HG02571 (cell line): ENCODE measurements around the gene ARHGEF2.
"Not testable (repeated sequence)": the region's sequence is repeated elsewhere in the genome, so short reads cannot be mapped to it uniquely, and the experiment has no call there.

ENCODE experiments used
- ATAC-seq: cut with Tn5 transposase; IDR thresholded peaks from one replicate; pipeline ENCODE4 v1.9.1; 2021; ENCODE audit warnings: mild to moderate bottlenecking, moderate library complexity; ENCODE audit not compliant: unreplicated experiment

ARHGEF2 gene

GRCh38 chr1:155993595-155993994, 15.2 kb upstream of the ARHGEF2 start:
- no peak for ATAC-seq

GRCh38 chr1:155990005-155990739, 11.8 kb upstream of the ARHGEF2 start:
- no peak for ATAC-seq

GRCh38 chr1:155989242-155990004, 11.1 kb upstream of the ARHGEF2 start:
- peak; percentile 76 for ATAC-seq

- not testable (repeated sequence) for ATAC-seq
These were observed 6.7 kb upstream of the ARHGEF2 start for GRCh38 chr1:155984903-155985645.

GRCh38 chr1:155984341-155984740, 6.0 kb upstream of the ARHGEF2 start:
- no peak for ATAC-seq

- no peak for ATAC-seq
These were observed 5.1 kb upstream of the ARHGEF2 start for GRCh38 chr1:155983191-155984024.

GRCh38 chr1:155982106-155982505, 3.8 kb upstream of the ARHGEF2 start:
- ATAC-seq, result no peak

GRCh38 chr1:155981266-155982088, 3.1 kb upstream of the ARHGEF2 start:
- ATAC-seq, result no peak

- ATAC-seq, result no peak
These were observed 1.4 kb upstream of the ARHGEF2 start for GRCh38 chr1:155979597-155980343.

- no peak for ATAC-seq
These were observed 654 bp upstream of the ARHGEF2 start for GRCh38 chr1:155978973-155979429.

GRCh38 chr1:155977690-155978324, 540 bp downstream of the ARHGEF2 start:
- no peak for ATAC-seq

- ATAC-seq, result no peak
These were observed 1.2 kb downstream of the ARHGEF2 start for GRCh38 chr1:155976913-155977689.

- no peak for ATAC-seq
These were observed 2.1 kb downstream of the ARHGEF2 start for GRCh38 chr1:155976062-155976912.

- no peak for ATAC-seq
These were observed 2.8 kb downstream of the ARHGEF2 start for GRCh38 chr1:155975375-155976061.

- no peak for ATAC-seq
These were observed 3.9 kb downstream of the ARHGEF2 start for GRCh38 chr1:155974208-155975115.
